ENCODE results near the gene RHOU. TPM values are rescaled to one million over a fixed set of nuclear protein-coding genes. Genes with fewer than 3 reads are reported as not detected.

RHOU gene
- total and polyA plus RNA-seq, 2 of the 13 experiments (the other 11 are each of a cell fraction or from before 2014, with no cell fraction given), result 11.9 to 18.5 TPM

- TF ChIP-seq ZNF547 (CRISPR knock-in tag; IDR thresholded peaks at IDR 0.05), result no peak
- TF ChIP-seq FOXC1 (CRISPR knock-in tag; IDR thresholded peaks at IDR 0.05; ENCODE audit: borderline replicate concordance), result 0 out of 2 replicates have a peak, but pooled peaks have one; percentile 35
- TF ChIP-seq ATRX (CRISPR knock-in tag; IDR thresholded peaks at IDR 0.05; ENCODE audit: borderline replicate concordance), result no peak
- TF ChIP-seq SATB2 (CRISPR knock-in tag; IDR thresholded peaks at IDR 0.05), result no peak
- TF ChIP-seq ZBTB44 (CRISPR knock-in tag; IDR thresholded peaks at IDR 0.05), result no peak
- TF ChIP-seq SOX5 (CRISPR knock-in tag; IDR thresholded peaks at IDR 0.05; ENCODE audit: borderline replicate concordance), result no peak
- 0 out of 2 replicates have a peak, but pooled peaks have one; percentile 30 for TF ChIP-seq MAF1 (CRISPR knock-in tag; IDR thresholded peaks at IDR 0.05; ENCODE audit: borderline replicate concordance)
- TF ChIP-seq ZNF256 (CRISPR knock-in tag; conservative IDR thresholded peaks at IDR 0.05), result no peak
- TF ChIP-seq PAWR (CRISPR knock-in tag; IDR thresholded peaks at IDR 0.05; ENCODE audit: borderline replicate concordance), result no peak
- TF ChIP-seq STAT5B (CRISPR knock-in tag; IDR thresholded peaks at IDR 0.05), result no peak
- no peak for TF ChIP-seq ZBTB40 (IDR thresholded peaks at IDR 0.05)
- no peak for TF ChIP-seq ZBTB40 (CRISPR knock-in tag; IDR thresholded peaks at IDR 0.05)
- no peak for TF ChIP-seq NR2F2 (IDR thresholded peaks at IDR 0.05; ENCODE audit: borderline replicate concordance, low read depth)
- no peak for TF ChIP-seq ZNF557 (CRISPR knock-in tag; IDR thresholded peaks at IDR 0.05)
- no peak for TF ChIP-seq ZNF292 (CRISPR knock-in tag; IDR thresholded peaks at IDR 0.05; ENCODE audit: borderline replicate concordance, low read depth)
- no peak for TF ChIP-seq NBN (conservative IDR thresholded peaks at IDR 0.05)
- no peak for TF ChIP-seq NCOA5 (CRISPR knock-in tag; IDR thresholded peaks at IDR 0.05)
- TF ChIP-seq FUBP1 (CRISPR knock-in tag; IDR thresholded peaks at IDR 0.05; ENCODE audit: borderline replicate concordance), result no peak
Measured at GRCh38 chr1:228734881-228735801, at the start of gene RHOU (continued).

All from HepG2 (cell line).